ENCODE measurements around the gene LRBA.

GRCh38 chr4:150540536-150540935 is 474.5 kb downstream of the LRBA start:
- TF ChIP-seq POLR2A (IDR thresholded peaks at IDR 0.05): no peak
- no peak for TF ChIP-seq CTCF (IDR thresholded peaks at IDR 0.05 in 4 of 5, conservative IDR thresholded peaks at IDR 0.05 in 1 of 5)

Data from gastrocnemius medialis (tissue), 4 donors.